ENCODE results near the gene SPPL3. TPM values are rescaled to one million over a fixed set of nuclear protein-coding genes. Genes with fewer than 3 reads are reported as not detected.
A peak's percentile ranks its signal among the peaks of the same experiment; 100 is the strongest.

Gene SPPL3
- total and polyA plus RNA-seq, 9 donors, result 10.2 to 68.2 (median 54.0) TPM

DNA sequence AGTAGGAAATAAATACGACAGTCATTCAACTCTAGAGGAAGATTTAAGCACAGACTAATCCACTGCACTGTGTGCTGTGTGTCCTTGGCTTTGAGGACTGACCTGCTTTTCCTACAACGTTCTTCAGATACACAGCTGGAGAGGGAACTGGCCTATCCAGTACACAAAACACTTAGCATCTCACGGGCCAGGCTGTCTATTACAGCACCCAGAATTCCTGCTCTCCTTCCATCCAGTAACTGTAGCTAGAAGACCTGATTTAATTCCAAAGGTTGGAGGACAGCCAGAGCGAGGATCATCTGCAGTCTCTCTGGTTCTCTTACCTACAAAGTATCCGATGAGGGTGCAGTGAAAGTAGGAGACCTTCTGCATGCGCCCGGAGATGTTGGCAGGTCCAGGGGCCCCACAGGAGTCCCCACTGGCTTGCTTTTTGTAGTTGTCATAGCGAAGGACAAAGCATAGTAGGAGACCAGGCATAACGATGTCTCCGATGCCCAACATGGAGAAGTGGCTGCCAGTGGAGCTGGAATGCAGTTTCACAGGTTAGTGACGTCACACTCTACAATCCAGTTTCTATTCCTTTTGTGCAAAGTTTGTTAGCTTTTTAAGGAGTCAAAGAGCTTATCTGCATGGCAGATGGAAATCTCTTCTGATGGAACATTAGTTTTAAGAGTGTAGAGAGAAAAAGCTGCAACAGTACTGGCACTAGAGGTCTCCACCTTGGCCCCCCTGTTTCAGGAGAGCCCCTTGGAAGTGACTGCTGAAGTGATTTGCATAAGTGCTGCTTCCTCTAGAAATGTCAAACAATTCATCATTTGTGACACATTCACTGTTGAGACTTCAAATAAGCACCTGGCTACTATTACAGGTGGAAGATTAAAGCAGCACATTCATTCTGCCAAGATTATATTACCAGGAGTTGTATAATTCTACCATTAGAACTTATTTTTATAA lies 136.8 kb downstream of the SPPL3 start:
- H3K36me3 ChIP-seq (ENCODE audit: control insufficient read depth, insufficient read depth, low read length), result peaks cover 69% of the 10 kb centered on the region
- H3K4me1 ChIP-seq (ENCODE audit: control insufficient read depth, insufficient read depth, low read length), result peaks cover under 1% of the 10 kb centered on the region
- no peaks in the 10 kb centered on the region for H3K27me3 ChIP-seq (ENCODE audit: control insufficient read depth, insufficient read depth, low read length)
- H3K4me3 ChIP-seq (ENCODE audit: low read length), result no peak overlapping the region
- H3K27ac ChIP-seq (ENCODE audit: low read length), result no peak overlapping the region
- no peak for DNase-seq
- no peaks in the 10 kb centered on the region for H3K9me3 ChIP-seq (replicated peaks; ENCODE audit: control insufficient read depth, low read depth, low read length)
- 94% methylated on average over 6 of the region's 11 CpGs for WGBS (ENCODE audit: insufficient coverage)

DNA sequence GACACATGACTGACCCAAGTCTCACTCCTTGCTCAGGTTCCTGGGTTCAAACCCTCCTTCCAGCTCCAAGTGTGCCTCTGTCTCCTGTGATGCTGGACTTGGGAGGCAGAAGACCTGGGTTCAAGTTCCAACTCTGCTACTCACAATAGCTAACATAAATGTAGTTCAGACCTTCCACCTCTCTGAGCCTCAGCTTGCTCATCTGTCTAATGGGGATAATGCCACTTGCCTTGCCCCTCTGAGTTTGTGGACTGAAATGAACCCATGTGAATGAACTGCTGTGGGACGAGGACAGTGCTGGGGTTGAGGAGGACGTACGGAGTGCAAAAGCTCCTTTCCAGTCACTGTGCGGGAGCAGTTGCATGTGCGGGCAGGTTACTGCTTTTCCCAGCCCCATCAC lies 137.6 kb downstream of the SPPL3 start:
- no peak overlapping the region for H3K4me3 ChIP-seq (ENCODE audit: low read length)
- WGBS (ENCODE audit: insufficient coverage), result no CpG with 5 or more reads among the region's 5 CpGs
- no peaks in the 10 kb centered on the region for H3K27me3 ChIP-seq (ENCODE audit: control insufficient read depth, insufficient read depth, low read length)
- H3K9me3 ChIP-seq (replicated peaks; ENCODE audit: control insufficient read depth, low read depth, low read length), result no peaks in the 10 kb centered on the region
- DNase-seq, result no peak
- no peak overlapping the region for H3K27ac ChIP-seq (ENCODE audit: low read length)
- H3K4me1 ChIP-seq (ENCODE audit: control insufficient read depth, insufficient read depth, low read length), result peaks cover 7% of the 10 kb centered on the region
- H3K36me3 ChIP-seq (ENCODE audit: control insufficient read depth, insufficient read depth, low read length), result peaks cover 67% of the 10 kb centered on the region

DNA sequence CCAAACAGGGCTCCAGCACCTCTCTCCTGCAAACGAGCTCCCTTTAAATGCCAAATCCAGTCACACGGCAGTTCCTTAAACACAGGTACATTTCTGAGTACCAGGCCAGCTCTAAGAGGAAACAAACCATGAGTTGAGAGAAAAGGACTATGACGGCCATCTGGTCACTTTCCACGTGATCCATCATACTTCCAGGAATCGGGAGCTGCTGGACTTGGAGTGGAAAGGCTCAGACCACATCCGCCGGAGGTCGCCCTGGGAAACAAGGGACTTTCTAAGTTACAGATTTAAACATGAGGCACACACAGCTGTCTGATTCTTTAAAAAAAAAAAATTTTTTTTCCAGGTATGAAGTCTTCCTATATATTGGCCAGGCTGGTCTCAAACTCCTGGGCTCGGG lies 139.3 kb downstream of the SPPL3 start:
- H3K4me3 ChIP-seq (ENCODE audit: low read length), result no peak overlapping the region
- peaks cover 73% of the 10 kb centered on the region for H3K36me3 ChIP-seq (ENCODE audit: control insufficient read depth, insufficient read depth, low read length)
- WGBS (ENCODE audit: insufficient coverage), result 69% methylated on average over 4 of the region's 9 CpGs
- no peaks in the 10 kb centered on the region for H3K27me3 ChIP-seq (ENCODE audit: control insufficient read depth, insufficient read depth, low read length)
- no peaks in the 10 kb centered on the region for H3K9me3 ChIP-seq (replicated peaks; ENCODE audit: control insufficient read depth, low read depth, low read length)
- DNase-seq, result peak; percentile 59
- peaks cover 24% of the 10 kb centered on the region for H3K4me1 ChIP-seq (ENCODE audit: control insufficient read depth, insufficient read depth, low read length)
- H3K27ac ChIP-seq (ENCODE audit: low read length), result peak overlapping the region; percentile 15

GRCh38 chr12:120763250-120763649 lies 140.9 kb downstream of the SPPL3 start:
- no peak for DNase-seq
- no peaks in the 10 kb centered on the region for H3K9me3 ChIP-seq (replicated peaks; ENCODE audit: control insufficient read depth, low read depth, low read length)

DNA sequence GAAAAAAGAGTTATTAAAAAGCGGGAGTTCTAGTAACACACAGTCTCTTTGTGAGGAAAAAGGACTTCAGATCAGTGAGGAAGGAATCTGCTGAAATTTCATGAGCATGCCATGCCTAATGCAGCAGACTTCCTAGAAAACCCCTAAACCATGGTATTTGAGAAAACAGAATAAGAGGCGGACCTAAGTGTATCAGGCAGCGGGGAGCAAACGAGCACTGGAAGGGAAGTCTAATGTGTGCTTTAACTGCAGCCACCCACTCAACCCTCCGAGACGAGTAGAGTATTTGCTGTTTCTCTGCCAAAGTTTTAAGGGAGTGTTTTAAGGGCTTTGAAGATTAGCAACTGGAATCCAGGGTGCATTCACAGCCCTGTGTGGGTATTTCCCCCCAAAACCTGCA lies 142.1 kb downstream of the SPPL3 start:
- peaks cover 35% of the 10 kb centered on the region for H3K4me1 ChIP-seq (ENCODE audit: control insufficient read depth, insufficient read depth, low read length)
- peak overlapping the region; percentile 96 for H3K27ac ChIP-seq (ENCODE audit: low read length)
- peaks cover 62% of the 10 kb centered on the region for H3K36me3 ChIP-seq (ENCODE audit: control insufficient read depth, insufficient read depth, low read length)
- no peaks in the 10 kb centered on the region for H3K9me3 ChIP-seq (replicated peaks; ENCODE audit: control insufficient read depth, low read depth, low read length)
- no CpG with 5 or more reads among the region's 6 CpGs for WGBS (ENCODE audit: insufficient coverage)
- no peak overlapping the region for H3K4me3 ChIP-seq (ENCODE audit: low read length)
- peak; percentile 78 for DNase-seq
- H3K27me3 ChIP-seq (ENCODE audit: control insufficient read depth, insufficient read depth, low read length), result no peaks in the 10 kb centered on the region

More at GRCh38 chr12:120763250-120763649, 140.9 kb downstream of the SPPL3 start:
- H3K4me3 ChIP-seq (ENCODE audit: low read length), result no peak overlapping the region
- H3K36me3 ChIP-seq (ENCODE audit: control insufficient read depth, insufficient read depth, low read length), result peaks cover 73% of the 10 kb centered on the region
- peaks cover 35% of the 10 kb centered on the region for H3K4me1 ChIP-seq (ENCODE audit: control insufficient read depth, insufficient read depth, low read length)
- H3K27ac ChIP-seq (ENCODE audit: low read length), result no peak overlapping the region
- WGBS (ENCODE audit: insufficient coverage), result 90% methylated on average over 3 of the region's 3 CpGs
- no peaks in the 10 kb centered on the region for H3K27me3 ChIP-seq (ENCODE audit: control insufficient read depth, insufficient read depth, low read length)

DNA sequence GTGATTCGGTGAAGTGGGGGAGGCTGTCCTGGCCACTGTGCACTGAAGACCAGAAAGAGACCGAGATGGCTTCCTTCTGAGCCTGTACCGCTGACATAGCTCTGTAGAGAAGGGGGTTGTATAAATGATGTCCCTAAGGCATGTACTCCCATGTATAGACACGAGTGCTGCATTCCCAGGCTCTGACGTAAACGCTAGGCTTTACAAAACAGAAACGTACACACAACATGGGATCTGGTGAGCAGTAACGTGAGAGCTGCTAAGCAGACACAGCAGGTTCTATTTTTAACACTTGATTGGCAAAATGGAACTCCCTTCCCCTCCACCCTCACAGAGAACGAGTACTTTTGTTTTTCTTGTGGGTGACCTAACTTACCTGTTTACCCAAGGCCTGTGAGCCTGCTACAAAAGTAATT lies 142.6 kb downstream of the SPPL3 start:
- peak overlapping the region; percentile 24 for H3K4me3 ChIP-seq (ENCODE audit: low read length)
- 3% methylated on average over 6 of the region's 9 CpGs for whole genome bisulfite sequencing (ENCODE audit: insufficient coverage)
- peaks cover 35% of the 10 kb centered on the region for H3K4me1 ChIP-seq (ENCODE audit: control insufficient read depth, insufficient read depth, low read length)
- no peaks in the 10 kb centered on the region for H3K9me3 ChIP-seq (replicated peaks; ENCODE audit: control insufficient read depth, low read depth, low read length)
- DNase-seq, result peak; percentile 97
- H3K27ac ChIP-seq (ENCODE audit: low read length), result peak overlapping the region; percentile 96
- H3K27me3 ChIP-seq (ENCODE audit: control insufficient read depth, insufficient read depth, low read length), result no peaks in the 10 kb centered on the region
- H3K36me3 ChIP-seq (ENCODE audit: control insufficient read depth, insufficient read depth, low read length), result peaks cover 57% of the 10 kb centered on the region

- Histone ChIP-seq H3K4me1 (ENCODE audit: control insufficient read depth, insufficient read depth, low read length) (peaks cover 35% of the 10 kb centered on the region), H3K27ac (ENCODE audit: low read length) (peak overlapping the region; percentile 96), H3K36me3 (ENCODE audit: control insufficient read depth, insufficient read depth, low read length) (peaks cover 47% of the 10 kb centered on the region), H3K9me3 (replicated peaks; ENCODE audit: control insufficient read depth, low read depth, low read length) (no peaks in the 10 kb centered on the region), H3K4me3 (ENCODE audit: low read length) (peak overlapping the region; percentile 24), H3K27me3 (ENCODE audit: control insufficient read depth, insufficient read depth, low read length) (no peaks in the 10 kb centered on the region)
- whole genome bisulfite sequencing (ENCODE audit: insufficient coverage), result 77% methylated on average over 15 of the region's 21 CpGs
- peak; percentile 44 for DNase-seq
These were observed 143.6 kb downstream of the SPPL3 start for GRCh38 chr12:120760349-120761254.

DNA sequence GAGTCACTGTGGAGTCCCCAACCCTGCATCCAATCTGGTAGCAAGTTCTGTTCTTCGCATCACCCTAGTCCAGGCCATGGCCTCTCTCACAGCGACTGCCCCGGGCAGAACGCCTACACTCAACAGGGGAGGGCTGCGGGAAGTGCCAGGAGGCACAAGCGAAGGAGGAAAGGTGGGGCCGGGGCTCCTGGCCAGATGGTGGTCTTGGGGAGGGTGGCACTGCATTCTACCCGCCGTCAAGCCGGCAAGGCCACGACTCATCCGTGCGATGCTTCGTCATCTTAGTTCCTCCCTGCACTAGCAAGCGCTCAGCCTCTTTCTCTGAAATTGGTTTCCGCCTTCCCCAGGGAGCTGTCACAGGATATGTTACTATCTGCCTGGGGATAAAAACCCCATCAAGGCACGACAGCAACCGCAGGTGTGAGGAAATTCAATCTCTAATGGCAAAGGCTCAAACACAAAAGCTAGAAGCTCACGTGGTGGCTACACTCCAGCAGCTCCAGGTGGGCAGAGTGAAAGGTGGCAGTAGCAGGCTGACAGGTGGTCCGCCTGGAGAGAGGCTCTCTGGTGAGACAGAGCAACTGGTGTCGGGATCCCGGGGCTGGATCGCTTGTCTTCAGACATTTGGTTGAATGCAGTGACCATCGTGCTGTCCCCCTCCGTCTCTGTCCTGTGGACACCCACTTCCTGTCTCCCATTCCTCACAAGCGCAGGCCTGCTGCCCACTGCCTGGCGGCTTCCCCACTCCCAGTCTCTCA lies 144.4 kb downstream of the SPPL3 start:
- H3K9me3 ChIP-seq (replicated peaks; ENCODE audit: control insufficient read depth, low read depth, low read length), result peaks cover 5% of the 10 kb centered on the region
- H3K27me3 ChIP-seq (ENCODE audit: control insufficient read depth, insufficient read depth, low read length), result no peaks in the 10 kb centered on the region
- peaks cover 35% of the 10 kb centered on the region for H3K4me1 ChIP-seq (ENCODE audit: control insufficient read depth, insufficient read depth, low read length)
- peak overlapping the region; percentile 8 for H3K4me3 ChIP-seq (ENCODE audit: low read length)
- H3K36me3 ChIP-seq (ENCODE audit: control insufficient read depth, insufficient read depth, low read length), result peaks cover 41% of the 10 kb centered on the region
- WGBS (ENCODE audit: insufficient coverage), result 61% methylated on average over 14 of the region's 27 CpGs
- peak overlapping the region; percentile 96 for H3K27ac ChIP-seq (ENCODE audit: low read length)
- no peak for DNase-seq

DNA sequence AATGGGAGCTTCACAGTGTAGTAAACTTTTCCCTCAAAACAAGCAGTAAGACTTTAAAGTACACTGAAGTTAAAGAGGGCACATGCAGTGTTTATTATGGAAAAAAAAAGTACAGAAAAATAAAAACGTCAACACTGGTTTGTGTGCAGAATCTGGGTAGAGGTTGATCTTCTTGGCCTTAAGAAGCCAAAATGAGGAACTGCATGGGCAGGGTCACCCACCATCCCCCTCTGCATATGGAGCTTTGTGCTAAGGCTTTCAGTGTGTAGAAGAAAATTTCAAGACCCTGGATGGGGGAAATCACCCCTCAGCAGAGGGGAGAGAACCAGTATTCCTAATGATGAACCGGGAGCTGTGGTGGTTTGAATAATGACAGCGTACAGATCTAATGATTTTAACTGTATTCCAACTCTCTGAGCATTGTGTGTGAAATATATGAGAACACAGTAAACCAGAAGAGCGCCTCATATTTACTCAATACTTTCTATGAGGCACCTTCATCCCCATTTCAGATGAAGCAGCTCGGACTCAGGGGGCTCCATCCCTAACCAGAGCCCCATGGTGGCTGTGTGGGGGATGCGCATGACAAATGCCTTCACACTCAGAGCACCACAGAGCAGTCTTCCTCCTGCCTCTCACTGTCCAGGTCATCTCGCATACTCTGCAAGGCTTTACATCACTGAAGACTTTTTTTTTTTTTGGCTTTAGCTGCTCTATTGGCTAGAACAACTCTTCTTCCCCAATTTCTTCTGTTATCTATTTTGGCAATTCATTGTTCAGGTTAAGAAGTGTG lies 145.2 kb downstream of the SPPL3 start:
- peaks cover 34% of the 10 kb centered on the region for H3K36me3 ChIP-seq (ENCODE audit: control insufficient read depth, insufficient read depth, low read length)
- H3K27ac ChIP-seq (ENCODE audit: low read length), result peak overlapping the region; percentile 96
- H3K4me1 ChIP-seq (ENCODE audit: control insufficient read depth, insufficient read depth, low read length), result peaks cover 35% of the 10 kb centered on the region
- H3K9me3 ChIP-seq (replicated peaks; ENCODE audit: control insufficient read depth, low read depth, low read length), result peaks cover 9% of the 10 kb centered on the region
- H3K27me3 ChIP-seq (ENCODE audit: control insufficient read depth, insufficient read depth, low read length), result no peaks in the 10 kb centered on the region
- H3K4me3 ChIP-seq (ENCODE audit: low read length), result peak overlapping the region; percentile 8
- 96% methylated on average over 4 of the region's 7 CpGs for WGBS (ENCODE audit: insufficient coverage)
- DNase-seq, result no peak

All from muscle of leg (tissue), 11 donors.